CD4-positive, CD25-positive, alpha-beta regulatory T cell (primary cell): ENCODE measurements around the gene SLC35A4. TPM values are rescaled to one million over a fixed set of nuclear protein-coding genes. Genes with fewer than 3 reads are reported as not detected.
A peak's percentile ranks its signal among the peaks of the same experiment; 100 is the strongest.

ENCODE experiments used
- ATAC-seq, 2 donors: fragments of 150-1000 bp; cut with Tn5 transposase; one replicate each; pipeline ENCODE4 v1.10.0; 2021; ENCODE audit warnings: low read depth in 2 of 2, moderate number of reproducible peaks in 2 of 2, moderate library complexity in 1 of 2
- DNase-seq, 3 donors: peaks; one replicate each; pipeline versions ENCODE4 v3.0.0 to v3.0.0-alpha.2; 2012 to 2022; ENCODE audit warnings: mixed read lengths in 1 of 3
- H3K27ac ChIP-seq: one replicate; pipeline ENCODE4 v1.7.0; 2013; ENCODE audit warnings: mild to moderate bottlenecking, low read length; ENCODE audit not compliant: insufficient read depth, poor library complexity, severe bottlenecking
- H3K27me3 ChIP-seq: one replicate; pipeline ENCODE4 v1.7.0; 2013; ENCODE audit warnings: low read length; ENCODE audit not compliant: control insufficient read depth, insufficient read depth
- H3K36me3 ChIP-seq: one replicate; pipeline ENCODE4 v1.7.0; 2013; ENCODE audit warnings: mild to moderate bottlenecking, low read length, moderate library complexity; ENCODE audit not compliant: control insufficient read depth, insufficient read depth
- H3K4me1 ChIP-seq: 2 replicates; pipeline ENCODE4 v1.7.0; 2013; ENCODE audit warnings: mild to moderate bottlenecking, low read length; ENCODE audit not compliant: insufficient read depth, control insufficient read depth, poor library complexity, severe bottlenecking
- H3K4me3 ChIP-seq: one replicate; pipeline ENCODE4 v1.7.0; 2013; ENCODE audit warnings: low read depth, mild to moderate bottlenecking, low read length, moderate library complexity
- H3K9me3 ChIP-seq, 2 experiments: 1 replicate in 1 of 2; 2 replicates in 1 of 2; pipeline ENCODE4 v1.7.0; 2013; ENCODE audit warnings: low read length in 2 of 2, mild to moderate bottlenecking in 1 of 2, moderate library complexity in 1 of 2; ENCODE audit not compliant: control insufficient read depth in 2 of 2
- H3K27ac Mint-ChIP-seq, 3 donors: one replicate each; pipeline ENCODE4 v1.8.0; 2020 to 2022; ENCODE audit warnings: mild to moderate bottlenecking in 3 of 3, mixed read lengths in 3 of 3, moderate library complexity in 2 of 3
- H3K27me3 Mint-ChIP-seq: one replicate; pipeline ENCODE4 v1.8.0; 2022; ENCODE audit warnings: mild to moderate bottlenecking, mixed read lengths
- H3K36me3 Mint-ChIP-seq: one replicate; pipeline ENCODE4 v1.8.0; 2020; ENCODE audit warnings: mixed read lengths
- H3K4me1 Mint-ChIP-seq, 4 donors: one replicate each; pipeline ENCODE4 v1.8.0; 2020 to 2022; ENCODE audit warnings: mixed read lengths in 4 of 4, mild to moderate bottlenecking in 1 of 4
- H3K4me3 Mint-ChIP-seq, 4 donors: one replicate each; pipeline ENCODE4 v1.8.0; 2020 to 2022; ENCODE audit warnings: mild to moderate bottlenecking in 4 of 4, mixed read lengths in 4 of 4, moderate library complexity in 3 of 4
- H3K9me3 Mint-ChIP-seq, 7 donors: one replicate each; pipeline ENCODE4 v1.8.0; 2020 to 2022; ENCODE audit warnings: mixed read lengths in 7 of 7, mild to moderate bottlenecking in 3 of 7, moderate library complexity in 2 of 7
- polyA plus RNA-seq, 4 donors: library from polyadenylated mRNA; unstranded; fragments of 300-500 nt; fragmentation: Illumina TruSeq; gene quantifications; one replicate each; pipeline ENCODE4 v1.2.3, GENCODE V29; 2021
- total RNA-seq: library from RNA; stranded (reverse); gene quantifications from one replicate; pipeline ENCODE4 v1.2.3, GENCODE V29; 2022

SLC35A4 gene
- total and polyA plus RNA-seq, 5 donors from 2014 or later: 35.0 to 89.5 (median 77.4) TPM

DNA sequence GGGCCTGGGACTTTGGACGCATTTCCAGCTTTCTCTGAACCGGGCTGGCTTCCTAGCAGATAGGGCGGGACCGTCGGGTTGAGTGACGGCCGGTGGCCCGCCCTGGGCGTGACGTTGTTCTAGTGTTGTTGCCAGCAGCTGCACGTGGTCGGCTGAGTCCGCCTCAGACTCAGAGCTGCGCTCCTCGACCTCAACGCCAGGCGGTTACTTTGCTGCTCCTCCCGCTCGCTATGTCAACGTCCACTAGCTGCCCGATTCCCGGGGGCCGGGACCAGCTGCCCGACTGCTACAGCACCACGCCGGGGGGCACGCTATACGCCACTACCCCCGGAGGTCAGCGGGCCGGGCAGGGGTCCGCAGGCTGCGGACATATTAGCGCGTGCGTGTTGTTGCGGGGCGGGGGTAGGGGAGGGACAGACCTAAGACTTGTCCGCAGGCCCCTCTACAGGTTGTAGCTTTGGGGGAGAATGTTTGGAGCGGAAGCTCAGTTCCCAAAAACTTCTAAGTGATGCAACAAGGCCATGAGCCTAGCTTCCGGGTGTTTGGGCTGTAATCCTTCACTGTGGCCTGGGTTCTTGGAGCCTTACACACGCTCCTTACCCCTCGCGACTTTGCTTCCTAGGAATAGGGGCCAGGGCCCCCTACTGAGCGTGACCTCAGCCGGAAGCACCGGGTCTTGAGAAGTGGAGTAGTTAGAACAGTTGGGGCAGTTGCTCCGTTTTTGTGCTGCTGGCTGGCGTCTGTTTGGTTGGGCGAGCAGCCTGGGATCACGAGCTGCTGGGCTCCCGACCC lies 16.9 kb upstream of the SLC35A4 start, which contains the start of gene EIF4EBP3:
EIF4EBP3 (plus strand) TSS at position 155 of the 792 bp plus-strand sequence; CDS start at position 231, 76 bp downstream.
- Histone ChIP-seq H3K4me3 (peak within 1 kb of the TSS; percentile 83), H3K9me3 (no peaks in the 10 kb centered on the region), H3K4me1 (peaks cover 25% of the 10 kb centered on the region), H3K27me3 (no peaks in the 10 kb centered on the region), H3K36me3 (peaks cover 41% of the 10 kb centered on the region), H3K27ac (peak within 1 kb of the TSS; percentile 87)
- H3K4me1 Mint-ChIP-seq: peaks cover 17 to 43% (median 26%) of the 10 kb centered on the region in 4 donors
- ATAC-seq (peak; percentile 99), DNase-seq (peak; percentile 84 to 93 (median 88))
- peak within 1 kb of the TSS; percentile 81 to 93 (median 88) for H3K4me3 Mint-ChIP-seq
- no peaks in the 10 kb centered on the region for H3K27me3 Mint-ChIP-seq
- peaks cover 29% of the 10 kb centered on the region for H3K36me3 Mint-ChIP-seq
- peak within 1 kb of the TSS; percentile 97 to 99 (median 97) for H3K27ac Mint-ChIP-seq
- no peaks in the 10 kb centered on the region for H3K9me3 Mint-ChIP-seq

DNA sequence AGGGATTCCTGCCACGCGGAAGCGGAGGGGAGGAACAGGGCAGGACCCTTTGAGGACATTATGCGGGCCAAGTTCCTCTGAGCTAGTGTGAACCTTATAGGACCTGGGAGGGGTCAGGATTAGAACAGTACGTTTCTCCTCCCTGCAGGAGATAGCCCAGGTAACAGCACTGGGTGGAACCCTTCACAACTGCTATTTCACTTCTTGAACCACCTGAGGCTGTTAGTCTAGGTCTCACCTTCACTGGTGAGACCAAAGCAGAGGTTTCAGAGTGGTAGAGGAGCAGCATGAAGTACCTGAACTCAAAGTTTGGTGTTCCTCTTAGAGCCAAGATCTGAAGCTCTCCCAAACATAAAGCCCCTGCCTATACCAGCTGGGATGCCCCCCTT lies 16.3 kb upstream of the SLC35A4 start:
- peaks cover 21 to 49% (median 32%) of the 10 kb centered on the region in 4 donors for H3K4me1 Mint-ChIP-seq
- peaks cover 34% of the 10 kb centered on the region for H3K36me3 Mint-ChIP-seq
- Histone ChIP-seq H3K4me3 (peak overlapping the region; percentile 83), H3K4me1 (peaks cover 30% of the 10 kb centered on the region), H3K27me3 (no peaks in the 10 kb centered on the region), H3K27ac (peak overlapping the region; percentile 87), H3K36me3 (peaks cover 37% of the 10 kb centered on the region), H3K9me3 (no peaks in the 10 kb centered on the region)
- no peaks in the 10 kb centered on the region for H3K27me3 Mint-ChIP-seq
- peak overlapping the region; percentile 81 to 93 (median 88) for H3K4me3 Mint-ChIP-seq
- DNase-seq: no peak
- H3K27ac Mint-ChIP-seq: peak overlapping the region; percentile 97 to 99 (median 97)
- no peaks in the 10 kb centered on the region for H3K9me3 Mint-ChIP-seq
- ATAC-seq: no peak

DNA sequence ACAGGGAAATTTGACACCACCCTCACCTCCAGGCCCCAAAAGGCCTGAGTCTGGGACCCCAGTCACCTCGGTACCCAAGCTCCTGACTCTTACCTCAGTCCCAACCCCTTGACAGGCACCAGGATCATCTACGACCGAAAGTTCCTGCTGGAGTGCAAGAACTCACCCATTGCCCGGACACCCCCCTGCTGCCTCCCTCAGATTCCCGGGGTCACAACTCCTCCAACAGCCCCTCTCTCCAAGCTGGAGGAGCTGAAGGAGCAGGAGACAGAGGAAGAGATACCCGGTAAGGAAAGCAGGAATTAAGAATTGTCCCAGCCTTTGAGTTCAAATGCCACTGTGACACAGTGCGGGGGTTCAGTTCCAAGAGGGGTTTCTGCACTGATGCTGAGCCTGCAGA lies 15.8 kb upstream of the SLC35A4 start:
- peaks cover 30% of the 10 kb centered on the region for H3K4me1 ChIP-seq
- peak overlapping the region; percentile 83 for H3K4me3 ChIP-seq
- peak overlapping the region; percentile 97 to 99 (median 97) for H3K27ac Mint-ChIP-seq
- H3K27me3 Mint-ChIP-seq: no peaks in the 10 kb centered on the region
- ATAC-seq: no peak
- no peaks in the 10 kb centered on the region for H3K27me3 ChIP-seq
- H3K36me3 ChIP-seq: peaks cover 34% of the 10 kb centered on the region
- H3K27ac ChIP-seq: peak overlapping the region; percentile 87
- H3K9me3 Mint-ChIP-seq: no peaks in the 10 kb centered on the region
- DNase-seq: no peak
- peak overlapping the region; percentile 43 to 93 (median 86) for H3K4me3 Mint-ChIP-seq
- H3K36me3 Mint-ChIP-seq: peaks cover 38% of the 10 kb centered on the region
- no peaks in the 10 kb centered on the region for H3K9me3 ChIP-seq
- peaks cover 26 to 54% (median 36%) of the 10 kb centered on the region in 4 donors for H3K4me1 Mint-ChIP-seq

DNA sequence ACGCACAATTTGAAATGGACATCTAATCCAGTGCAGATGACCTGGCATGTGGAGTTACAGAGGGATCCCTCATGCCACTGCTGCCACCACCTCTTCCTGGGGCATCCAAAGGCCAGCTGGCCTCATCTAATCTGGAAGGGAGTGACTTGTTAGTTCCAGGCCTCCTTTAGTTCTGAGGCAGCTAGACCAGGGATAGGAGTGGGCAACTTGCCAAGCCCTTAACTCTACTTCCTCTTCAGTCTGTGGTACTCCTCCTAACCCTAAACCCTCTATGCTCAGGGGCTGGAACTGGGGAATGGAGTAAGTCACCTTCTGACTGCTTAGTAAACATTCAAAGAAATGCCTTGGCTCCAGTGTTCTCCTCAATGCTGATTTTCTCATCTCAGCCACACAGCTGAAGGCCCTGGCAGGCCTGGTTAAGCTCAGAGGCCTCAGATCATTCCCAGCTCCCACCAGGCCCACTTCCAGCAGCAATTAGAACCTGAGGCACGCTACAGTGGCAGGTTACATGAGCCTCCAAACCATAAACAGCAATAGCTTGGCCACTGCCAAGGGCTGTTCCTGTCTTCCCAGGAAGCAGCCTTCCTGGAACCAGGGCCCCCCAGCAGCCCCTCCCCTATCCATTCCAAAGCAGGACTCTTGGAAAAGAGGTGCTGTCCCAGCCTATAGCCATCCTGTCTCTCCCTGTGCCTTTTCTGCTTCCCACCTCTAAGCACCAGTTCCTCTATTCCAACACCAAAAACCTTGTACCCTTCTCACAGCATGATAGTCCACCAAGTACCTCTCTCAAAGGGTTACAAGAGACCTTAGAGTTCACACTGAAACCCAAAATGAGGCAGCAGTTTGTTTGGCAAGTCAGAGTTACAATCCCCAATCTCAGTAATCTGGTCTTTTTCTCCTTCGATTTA lies 15.1 kb upstream of the SLC35A4 start:
- Mint-ChIP-seq H3K4me3 (peak overlapping the region; percentile 43 to 93 (median 86)), H3K27me3 (no peaks in the 10 kb centered on the region), H3K9me3 (no peaks in the 10 kb centered on the region), H3K4me1 (peaks cover 28 to 61% (median 42%) of the 10 kb centered on the region in 4 donors), H3K36me3 (peaks cover 39% of the 10 kb centered on the region), H3K27ac (peak overlapping the region; percentile 96 to 97 (median 97))
- no peak overlapping the region for H3K4me3 ChIP-seq
- H3K27ac ChIP-seq: peak overlapping the region; percentile 87
- no peak for DNase-seq
- H3K9me3 ChIP-seq: no peaks in the 10 kb centered on the region
- H3K27me3 ChIP-seq: no peaks in the 10 kb centered on the region
- no peak for ATAC-seq
- peaks cover 32% of the 10 kb centered on the region for H3K4me1 ChIP-seq
- peaks cover 30% of the 10 kb centered on the region for H3K36me3 ChIP-seq

DNA sequence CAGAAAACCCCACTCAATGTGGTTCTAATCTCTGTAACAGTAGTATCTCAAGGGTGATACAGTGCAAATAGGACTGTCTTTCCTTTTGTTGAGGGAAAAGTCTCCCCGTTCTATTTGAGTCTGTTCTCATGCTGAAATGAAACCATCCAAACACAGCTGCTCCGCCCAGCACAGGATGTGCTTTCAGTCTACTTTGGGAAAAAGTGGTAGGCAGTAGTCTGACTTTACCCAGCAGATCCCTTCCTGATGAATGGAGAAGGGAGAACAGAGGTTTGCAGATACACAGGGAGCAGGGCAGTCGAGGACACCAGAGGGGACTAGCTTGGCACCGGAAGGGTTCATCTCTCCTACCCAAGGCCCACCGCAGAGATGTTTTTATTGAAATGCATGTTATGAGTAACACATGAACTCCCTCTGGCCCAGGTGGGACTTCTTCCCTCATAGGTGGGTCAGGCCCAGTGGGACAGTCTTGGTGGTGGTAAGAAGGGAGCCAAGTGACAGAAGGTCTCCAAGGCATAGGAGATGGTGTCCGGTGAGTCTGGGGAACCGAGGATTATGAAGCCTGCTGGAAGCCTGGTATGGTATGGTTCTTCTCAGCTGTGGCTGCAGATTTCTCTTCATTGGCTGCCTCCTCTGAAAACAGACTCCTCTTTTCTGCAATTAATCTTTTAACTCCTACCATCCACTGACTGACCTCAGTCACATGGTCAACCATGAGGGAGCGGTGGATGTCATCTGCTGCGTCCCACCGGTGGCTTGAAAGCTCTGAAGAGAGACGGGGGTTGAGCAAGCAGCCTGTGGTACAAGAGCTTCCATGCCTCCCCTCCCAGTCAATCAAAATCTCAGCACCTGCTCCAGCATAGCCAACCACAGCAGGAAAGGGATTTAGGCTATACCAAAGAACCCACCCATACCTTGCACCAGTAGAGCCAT lies 14.2 kb upstream of the SLC35A4 start:
- ATAC-seq (no peak), DNase-seq (no peak)
- H3K9me3 Mint-ChIP-seq: no peaks in the 10 kb centered on the region
- peaks cover 33% of the 10 kb centered on the region for H3K4me1 ChIP-seq
- H3K27me3 ChIP-seq: no peaks in the 10 kb centered on the region
- no peak overlapping the region for H3K4me3 ChIP-seq
- peaks cover 37% of the 10 kb centered on the region for H3K36me3 Mint-ChIP-seq
- H3K9me3 ChIP-seq: no peaks in the 10 kb centered on the region
- H3K27ac ChIP-seq: peak overlapping the region; percentile 19
- H3K27ac Mint-ChIP-seq: peak overlapping the region; percentile 90 to 97 (median 97)
- peaks cover 28 to 70% (median 45%) of the 10 kb centered on the region in 4 donors for H3K4me1 Mint-ChIP-seq
- peak overlapping the region in 3 of 4 donors; percentile 30 to 81 (median 57) for H3K4me3 Mint-ChIP-seq
- H3K27me3 Mint-ChIP-seq: no peaks in the 10 kb centered on the region
- peaks cover 29% of the 10 kb centered on the region for H3K36me3 ChIP-seq

DNA sequence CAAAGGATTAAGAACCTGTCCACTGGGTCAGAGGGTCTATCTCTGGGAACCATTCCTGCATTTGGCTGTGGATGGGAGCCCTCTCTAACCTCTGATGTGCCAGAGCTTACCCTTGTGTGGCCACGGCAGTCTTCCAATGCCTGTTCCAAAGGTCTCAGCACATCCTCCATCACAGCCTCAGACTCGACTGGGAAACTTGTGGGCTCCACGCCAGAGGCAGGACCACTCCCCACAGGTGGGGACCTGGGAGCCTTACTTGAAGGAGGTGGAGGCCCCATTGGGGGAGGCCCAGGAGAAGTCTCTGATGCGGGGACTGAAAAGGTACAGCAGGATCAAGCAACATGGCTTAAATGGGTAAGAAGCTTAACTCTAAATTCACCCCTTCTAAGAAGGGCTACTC lies 12.8 kb upstream of the SLC35A4 start:
- Histone ChIP-seq H3K27ac (peak overlapping the region; percentile 17), H3K4me1 (peaks cover 47% of the 10 kb centered on the region), H3K27me3 (no peaks in the 10 kb centered on the region), H3K36me3 (peaks cover 29% of the 10 kb centered on the region), H3K4me3 (no peak overlapping the region), H3K9me3 (no peaks in the 10 kb centered on the region)
- no peak for DNase-seq
- Mint-ChIP-seq H3K4me3 (peak overlapping the region in 1 of 4 donors; percentile 67), H3K4me1 (peaks cover 37 to 82% (median 58%) of the 10 kb centered on the region in 4 donors), H3K27me3 (no peaks in the 10 kb centered on the region), H3K9me3 (no peaks in the 10 kb centered on the region), H3K27ac (peak overlapping the region in 1 of 3 donors; percentile 74), H3K36me3 (peaks cover 40% of the 10 kb centered on the region)
- no peak for ATAC-seq

DNA sequence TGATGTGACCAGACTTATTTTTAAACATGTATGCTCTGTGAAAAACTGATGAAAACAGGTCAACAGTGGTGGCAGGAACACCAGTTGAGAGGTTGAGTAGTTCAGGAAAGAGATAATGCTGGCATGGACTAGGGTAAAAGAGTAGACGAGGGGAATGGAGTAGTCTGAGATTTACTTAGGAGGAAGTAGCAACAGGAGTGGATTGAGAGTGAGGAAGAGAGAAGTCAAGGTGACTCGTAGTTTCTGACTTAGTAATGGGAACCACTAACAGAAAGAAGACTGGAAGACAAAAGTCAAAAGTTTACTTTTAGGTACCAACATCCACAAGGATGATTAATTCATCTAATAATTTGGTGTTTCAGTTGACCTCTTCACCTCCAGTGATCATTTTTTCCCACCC lies 11.0 kb upstream of the SLC35A4 start:
- ATAC-seq (no peak), DNase-seq (no peak)
- Histone ChIP-seq H3K27me3 (no peaks in the 10 kb centered on the region), H3K27ac (no peak overlapping the region), H3K4me3 (no peak overlapping the region), H3K4me1 (peaks cover 36% of the 10 kb centered on the region), H3K9me3 (no peaks in the 10 kb centered on the region), H3K36me3 (peaks cover 29% of the 10 kb centered on the region)
- H3K27me3 Mint-ChIP-seq: no peaks in the 10 kb centered on the region
- peaks cover 40% of the 10 kb centered on the region for H3K36me3 Mint-ChIP-seq
- H3K4me3 Mint-ChIP-seq: peak overlapping the region; percentile 4 to 58 (median 17)
- peaks cover 33 to 80% (median 51%) of the 10 kb centered on the region in 4 donors for H3K4me1 Mint-ChIP-seq
- peak overlapping the region; percentile 74 to 94 (median 88) for H3K27ac Mint-ChIP-seq
- H3K9me3 Mint-ChIP-seq: no peaks in the 10 kb centered on the region
